ENCODE measurements around the gene CP. TPM values are rescaled to one million over a fixed set of nuclear protein-coding genes. Genes with fewer than 3 reads are reported as not detected.
A peak's percentile ranks its signal among the peaks of the same experiment; 100 is the strongest.

The CP gene
- total RNA-seq, 1 experiment from 2014 or later, result 1.5 TPM

- Mint-ChIP-seq H3K36me3 (peaks cover 13% of the 10 kb centered on the region), H3K4me3 (peak within 1 kb of the TSS; percentile 89), H3K4me1 (peaks cover 51% of the 10 kb centered on the region), H3K27me3 (ENCODE audit: low read depth) (peaks cover 8% of the 10 kb centered on the region), H3K9me3 (no peaks in the 10 kb centered on the region), H3K27ac (peak within 1 kb of the TSS; percentile 95)
- POLR2A ChIA-PET, result interaction anchor here (0.8 to 1.0 kb wide), 2 partner anchors 68 to 174 kb away, joined by 3 to 4 read pairs; no protein-coding TSS in a partner anchor
- ATAC-seq (peak; percentile 83), DNase-seq (ENCODE audit: low spot score) (peak; percentile 86)
- CTCF ChIA-PET, result interaction anchor here (0.7 to 2.1 kb wide), 13 partner anchors 9 to 215 kb away, joined by 3 to 26 read pairs (median 5); partner anchors contain the start of gene TM4SF18
- 0 out of 2 replicates have a peak, but pooled peaks have one; percentile 41 for TF ChIP-seq JUN (CRISPR knock-in tag; IDR thresholded peaks at IDR 0.05)
- peak; percentile 43 for TF ChIP-seq FOXK1 (CRISPR knock-in tag; IDR thresholded peaks at IDR 0.05)
- TF ChIP-seq TP53 (CRISPR knock-in tag; IDR thresholded peaks at IDR 0.05), result peak; percentile 24; the same call in 1 of the 2 replicates
- peak; percentile 92; the same call in 1 of the 2 replicates for TF ChIP-seq KAT7 (CRISPR knock-in tag; IDR thresholded peaks at IDR 0.05; ENCODE audit: borderline replicate concordance)
- peak; percentile 97 for TF ChIP-seq USF1 (CRISPR knock-in tag; IDR thresholded peaks at IDR 0.05)
- TF ChIP-seq ATF1 (CRISPR knock-in tag; IDR thresholded peaks at IDR 0.05), result peak; percentile 74; the same call in 1 of the 2 replicates
- TF ChIP-seq HMGA2 (CRISPR knock-in tag; IDR thresholded peaks at IDR 0.05), result no peak
- TF ChIP-seq MLX (CRISPR knock-in tag; IDR thresholded peaks at IDR 0.05), result peak; percentile 84; the same call in 1 of the 2 replicates
- peak; percentile 92 for TF ChIP-seq ARID4B (CRISPR knock-in tag; IDR thresholded peaks at IDR 0.05; ENCODE audit: borderline replicate concordance)
- TF ChIP-seq GTF2I (CRISPR knock-in tag; conservative IDR thresholded peaks at IDR 0.05), result 0 out of 2 replicates have a peak, but pooled peaks have one; percentile 17
- peak; percentile 84 for TF ChIP-seq CREM (CRISPR knock-in tag; IDR thresholded peaks at IDR 0.05)
- TF ChIP-seq E2F5 (CRISPR knock-in tag; IDR thresholded peaks at IDR 0.05), result peak; percentile 82
- TF ChIP-seq ETV6 (CRISPR knock-in tag; IDR thresholded peaks at IDR 0.05), result peak; percentile 82
- TF ChIP-seq ZNF281 (CRISPR knock-in tag; IDR thresholded peaks at IDR 0.05), result peak; percentile 85
- 0 out of 2 replicates have a peak, but pooled peaks have one; percentile 72 for TF ChIP-seq TEAD1 (CRISPR knock-in tag; IDR thresholded peaks at IDR 0.05)
- TF ChIP-seq RELA (CRISPR knock-in tag; IDR thresholded peaks at IDR 0.05; ENCODE audit: borderline replicate concordance), result 0 out of 2 replicates have a peak, but pooled peaks have one; percentile 75
- peak; percentile 77 for TF ChIP-seq ZBTB21 (CRISPR knock-in tag; IDR thresholded peaks at IDR 0.05; ENCODE audit: borderline replicate concordance)
- TF ChIP-seq ZNF671 (CRISPR knock-in tag; IDR thresholded peaks at IDR 0.05), result no peak
- TF ChIP-seq AFF4 (CRISPR knock-in tag; IDR thresholded peaks at IDR 0.05; ENCODE audit: borderline replicate concordance), result no peak
- TF ChIP-seq MAX (CRISPR knock-in tag; IDR thresholded peaks at IDR 0.05), result peak; percentile 90
- peak; percentile 97 for TF ChIP-seq FOXP1 (CRISPR knock-in tag; IDR thresholded peaks at IDR 0.05; ENCODE audit: borderline replicate concordance)
Measured at GRCh38 chr3:149129326-149130205, 92.1 kb downstream of the CP start, which contains the start of gene HPS3. Gene HPS3 (plus strand): TSS chr3:149129638. CDS start chr3:149129724, 86 bp downstream.

Data from WTC11 (cell line).